Kidney epithelial cell (primary cell): ENCODE data around the gene MRPL42. TPM values are rescaled to one million over a fixed set of nuclear protein-coding genes. Genes with fewer than 3 reads are reported as not detected.

Experiments used
- DNase-seq: peaks from one replicate; pipeline ENCODE4 v3.0.0-alpha.2; 2010; ENCODE audit warnings: low read depth
- H3K27me3 ChIP-seq: 2 replicates; pipeline ENCODE4 v1.6.0; 2011; ENCODE audit warnings: low read length; ENCODE audit not compliant: control insufficient read depth, insufficient read depth
- H3K36me3 ChIP-seq: 2 replicates; pipeline ENCODE4 v1.5.1; 2011; ENCODE audit warnings: low read length; ENCODE audit not compliant: control insufficient read depth, insufficient read depth
- H3K4me3 ChIP-seq: 2 replicates; pipeline ENCODE4 v1.5.1; 2011; ENCODE audit warnings: low read depth, mild to moderate bottlenecking, control low read depth, low read length
- CTCF ChIP-seq: IDR thresholded peaks from 2 replicates; pipeline ENCODE4 v1.5.1; 2011; ENCODE audit warnings: mild to moderate bottlenecking, moderate library complexity, low read length, control low read depth, inconsistent platforms; ENCODE audit not compliant: insufficient read depth, poor library complexity, severe bottlenecking
- total RNA-seq: library from RNA; depleted of rRNA; stranded (reverse); fragments of >200 nt; gene quantifications from 2 replicates; pipeline ENCODE4 v1.2.3, GENCODE V29; 2015

Gene MRPL42
- total RNA-seq, 1 donor from 2014 or later: 95.1 TPM

- DNase-seq: peak; percentile 18
- no peak for TF ChIP-seq CTCF
- Histone ChIP-seq H3K27me3 (no peaks in the 10 kb centered on the region), H3K4me3 (no peak overlapping the region), H3K36me3 (no peaks in the 10 kb centered on the region)
These were observed 51.4 kb downstream of the MRPL42 start for GRCh38 chr12:93518725-93519124.

GRCh38 chr12:93519859-93520258, 52.5 kb downstream of the MRPL42 start:
- H3K36me3 ChIP-seq: no peaks in the 10 kb centered on the region
- H3K27me3 ChIP-seq: no peaks in the 10 kb centered on the region
- H3K4me3 ChIP-seq: no peak overlapping the region
- DNase-seq: no peak
- no peak for TF ChIP-seq CTCF

- H3K27me3 ChIP-seq: no peaks in the 10 kb centered on the region
- TF ChIP-seq CTCF: no peak
- no peak for DNase-seq
- H3K4me3 ChIP-seq: no peak overlapping the region
- H3K36me3 ChIP-seq: no peaks in the 10 kb centered on the region
These were observed 53.1 kb downstream of the MRPL42 start for GRCh38 chr12:93520454-93520853.

- no peak for TF ChIP-seq CTCF
- H3K27me3 ChIP-seq: no peaks in the 10 kb centered on the region
- no peak for DNase-seq
- H3K4me3 ChIP-seq: no peak overlapping the region
- no peaks in the 10 kb centered on the region for H3K36me3 ChIP-seq
These were observed 54.1 kb downstream of the MRPL42 start for GRCh38 chr12:93521225-93522080.

- no peak for TF ChIP-seq CTCF
- Histone ChIP-seq H3K4me3 (no peak overlapping the region), H3K36me3 (no peaks in the 10 kb centered on the region), H3K27me3 (no peaks in the 10 kb centered on the region)
- no peak for DNase-seq
These were observed 57.2 kb downstream of the MRPL42 start for GRCh38 chr12:93524386-93525133.
